ENCODE measurements around the gene HOXA9.

The HOXA9 gene

GRCh38 chr7:27145914-27146412 is 19.4 kb downstream of the HOXA9 start:
- no peak for TF ChIP-seq TOX (CRISPR knock-in tag; IDR thresholded peaks at IDR 0.05; ENCODE audit: borderline replicate concordance)
- no peak for TF ChIP-seq TSHZ2 (CRISPR knock-in tag; IDR thresholded peaks at IDR 0.05)
- no peak for TF ChIP-seq CSDC2 (CRISPR knock-in tag; IDR thresholded peaks at IDR 0.05)
- TF ChIP-seq ZNF565 (CRISPR knock-in tag; conservative IDR thresholded peaks at IDR 0.05; ENCODE audit: low read depth) = no peak
- no peak for TF ChIP-seq RARB (CRISPR knock-in tag; IDR thresholded peaks at IDR 0.05)
- no peak for TF ChIP-seq CSRNP3 (CRISPR knock-in tag; IDR thresholded peaks at IDR 0.05)
- TF ChIP-seq POU6F1 (CRISPR knock-in tag; IDR thresholded peaks at IDR 0.05; ENCODE audit: borderline replicate concordance, low read depth) = no peak

GRCh38 chr7:27145165-27145913 is 20.0 kb downstream of the HOXA9 start:
- no peak for TF ChIP-seq RARB (CRISPR knock-in tag; IDR thresholded peaks at IDR 0.05)
- no peak for TF ChIP-seq POU6F1 (CRISPR knock-in tag; IDR thresholded peaks at IDR 0.05; ENCODE audit: borderline replicate concordance, low read depth)
- TF ChIP-seq TSHZ2 (CRISPR knock-in tag; IDR thresholded peaks at IDR 0.05) = no peak
- TF ChIP-seq ISL1 (CRISPR knock-in tag; IDR thresholded peaks at IDR 0.05) = no peak
- TF ChIP-seq BACH2 (CRISPR knock-in tag; IDR thresholded peaks at IDR 0.05; ENCODE audit: borderline replicate concordance) = no peak
- TF ChIP-seq TCF4 (CRISPR knock-in tag; IDR thresholded peaks at IDR 0.05; ENCODE audit: borderline replicate concordance) = no peak
- no peak for TF ChIP-seq ESRRG (CRISPR knock-in tag; IDR thresholded peaks at IDR 0.05)
- TF ChIP-seq PATZ1 (CRISPR knock-in tag; IDR thresholded peaks at IDR 0.05; ENCODE audit: borderline replicate concordance) = no peak
- no peak for TF ChIP-seq OSR1 (CRISPR knock-in tag; IDR thresholded peaks at IDR 0.05)
- no peak for TF ChIP-seq SNAI2 (CRISPR knock-in tag; IDR thresholded peaks at IDR 0.05)
- no peak for TF ChIP-seq ZNF565 (CRISPR knock-in tag; conservative IDR thresholded peaks at IDR 0.05; ENCODE audit: low read depth)
- no peak for TF ChIP-seq ZC3H10 (CRISPR knock-in tag; IDR thresholded peaks at IDR 0.05)
- no peak for TF ChIP-seq ARNTL (CRISPR knock-in tag; IDR thresholded peaks at IDR 0.05; ENCODE audit: borderline replicate concordance, low read depth)
- TF ChIP-seq GLIS3 (CRISPR knock-in tag; IDR thresholded peaks at IDR 0.05) = no peak
- no peak for TF ChIP-seq ZFP30 (CRISPR knock-in tag; IDR thresholded peaks at IDR 0.05)
- TF ChIP-seq ZNF8 (CRISPR knock-in tag; IDR thresholded peaks at IDR 0.05) = no peak
- TF ChIP-seq ZNF70 (CRISPR knock-in tag; IDR thresholded peaks at IDR 0.05) = no peak
- peak; percentile 4; the same call in 1 of the 3 replicates for ATAC-seq

More at GRCh38 chr7:27145914-27146412, 19.4 kb downstream of the HOXA9 start:
- ATAC-seq = no peak
